NOMO-1 treated with dmso at 0.1 percent for 144 hours (cell line): ENCODE data around the gene PPP1R13B.
"Not testable (repeated sequence)": the region's sequence is repeated elsewhere in the genome, so short reads cannot be mapped to it uniquely, and the experiment has no call there.

Experiments
- DNase-seq: peaks from one replicate; lab custom pipeline; 2025; ENCODE audit not compliant: unreplicated experiment; lab: John Stamatoyannopoulos, UW

The PPP1R13B gene

DNA sequence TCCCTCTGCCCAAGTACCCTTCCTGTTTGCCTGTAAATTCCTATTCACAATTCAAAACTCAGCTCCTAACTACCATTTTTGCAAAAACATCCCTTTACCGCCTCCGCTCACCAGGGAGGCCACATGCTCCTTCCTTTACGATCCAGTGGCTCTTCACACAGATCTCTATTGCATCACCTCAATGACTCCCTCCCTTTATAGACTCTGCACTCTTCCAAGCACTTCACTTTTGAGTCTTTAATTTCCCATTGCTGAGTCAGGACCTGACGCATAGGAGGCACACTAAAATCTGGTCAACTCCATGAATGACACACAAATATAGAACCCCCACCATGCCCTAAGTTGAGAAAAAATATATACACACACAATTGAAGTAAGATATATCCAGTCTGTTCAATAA lies 45.9 kb downstream of the PPP1R13B start:
- DNase-seq: peak; percentile 25

DNA sequence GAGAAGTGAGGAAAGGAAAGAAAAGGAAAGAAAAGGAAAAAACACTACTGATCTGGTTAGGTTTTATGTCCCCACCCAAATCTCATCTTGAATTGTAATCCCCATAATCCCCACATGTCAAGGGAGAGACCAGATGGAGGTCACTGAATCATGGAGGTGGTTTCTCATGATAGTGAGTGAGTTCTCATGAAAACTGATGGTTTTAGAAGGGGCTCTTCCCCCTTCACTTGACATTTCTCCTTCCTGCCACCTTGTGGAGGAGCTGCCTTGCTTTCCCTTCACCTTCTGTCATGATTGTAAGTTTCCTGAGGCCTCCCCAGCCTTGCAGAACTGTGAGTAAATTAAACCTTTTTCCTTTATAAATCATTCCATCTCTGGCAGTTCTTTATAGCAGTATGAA lies 54.2 kb downstream of the PPP1R13B start:
- DNase-seq: not testable (repeated sequence)

DNA sequence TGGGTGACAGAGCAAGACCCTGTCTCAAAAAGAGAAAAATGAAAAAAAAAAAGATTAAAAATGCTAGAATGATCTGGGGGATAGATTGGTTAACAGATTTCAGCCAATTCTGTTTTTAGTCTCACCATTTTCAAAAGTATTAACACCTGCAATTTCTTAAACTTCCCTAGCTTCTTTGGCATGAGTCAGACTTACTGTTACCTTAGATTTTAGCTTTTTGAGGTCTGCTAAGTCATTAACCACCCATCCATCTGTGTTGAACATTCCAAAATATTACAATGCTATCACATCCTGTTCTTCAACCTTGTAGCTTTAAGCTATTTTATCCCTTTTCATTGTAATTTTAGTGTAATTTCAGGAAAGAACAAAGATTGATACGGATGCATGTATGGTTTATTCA lies 59.3 kb downstream of the PPP1R13B start:
- no peak for DNase-seq

- DNase-seq: no peak
Measured at GRCh38 chr14:103782376-103782775, 65.0 kb downstream of the PPP1R13B start.

GRCh38 chr14:103776319-103776718 lies 71.1 kb downstream of the PPP1R13B start:
- not testable (repeated sequence) for DNase-seq

- DNase-seq: no peak
Measured at GRCh38 chr14:103775506-103775905, 71.9 kb downstream of the PPP1R13B start.

GRCh38 chr14:103773521-103773920 lies 73.9 kb downstream of the PPP1R13B start:
- no peak for DNase-seq

GRCh38 chr14:103772078-103772712 lies 75.2 kb downstream of the PPP1R13B start:
- DNase-seq: no peak

GRCh38 chr14:103770902-103771301 lies 76.5 kb downstream of the PPP1R13B start:
- DNase-seq: no peak

GRCh38 chr14:103770500-103770899 lies 76.9 kb downstream of the PPP1R13B start:
- DNase-seq: no peak

DNA sequence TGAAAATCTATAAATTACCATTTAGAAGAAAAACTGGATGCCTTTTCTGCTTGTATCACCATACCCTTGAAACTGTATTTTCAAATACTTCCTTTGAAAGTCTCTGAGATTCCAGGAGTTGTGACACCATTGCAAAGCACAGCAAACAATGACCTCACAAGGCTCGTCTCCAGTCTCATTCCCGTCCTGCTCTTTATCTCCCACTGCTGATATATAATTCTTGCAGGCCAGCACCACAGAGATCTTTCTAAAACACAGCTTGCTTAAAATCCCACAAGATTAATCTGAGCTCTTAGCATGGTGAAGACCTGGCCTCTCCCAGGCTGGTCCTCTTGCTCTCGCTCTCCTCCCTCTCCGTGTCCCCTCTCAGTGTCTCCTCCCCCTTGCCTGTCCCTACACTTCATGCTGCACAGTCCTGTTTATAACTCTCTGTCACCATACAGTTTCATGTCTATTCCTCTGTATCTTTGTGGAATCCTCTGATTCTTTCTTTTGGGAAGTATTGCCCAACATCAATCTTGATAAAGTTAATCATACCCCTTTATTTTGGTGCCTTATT lies 80.0 kb downstream of the PPP1R13B start:
- no peak for DNase-seq

DNA sequence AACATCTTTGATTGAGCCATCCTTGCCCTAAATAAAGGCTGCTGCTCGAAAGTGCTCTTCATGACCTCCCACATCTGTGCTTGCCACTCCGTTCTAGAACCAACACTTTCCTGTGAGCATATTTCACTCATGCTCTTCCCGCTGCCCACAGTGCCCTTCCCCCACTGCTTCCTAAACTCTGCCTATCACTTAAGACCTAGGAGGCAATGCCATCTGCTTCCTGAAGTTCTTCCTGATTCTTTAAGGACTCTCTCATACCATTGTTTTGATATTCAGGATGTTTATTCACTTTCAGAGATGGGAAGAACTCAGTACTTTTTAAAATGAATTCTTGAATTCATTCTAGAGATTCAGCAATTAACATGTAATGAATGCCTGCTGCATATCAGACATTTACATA lies 81.8 kb downstream of the PPP1R13B start:
- DNase-seq: no peak

- no peak for DNase-seq
Measured at GRCh38 chr14:103763730-103764488, 83.5 kb downstream of the PPP1R13B start.

- DNase-seq: peak; percentile 10
Measured at GRCh38 chr14:103762541-103762940, 84.8 kb downstream of the PPP1R13B start.

- no peak for DNase-seq
Measured at GRCh38 chr14:103762036-103762435, 85.3 kb downstream of the PPP1R13B start.

- DNase-seq: no peak
Measured at GRCh38 chr14:103758059-103758776, 89.2 kb downstream of the PPP1R13B start.

- DNase-seq: no peak
Measured at GRCh38 chr14:103755060-103755459, 92.3 kb downstream of the PPP1R13B start.

DNA sequence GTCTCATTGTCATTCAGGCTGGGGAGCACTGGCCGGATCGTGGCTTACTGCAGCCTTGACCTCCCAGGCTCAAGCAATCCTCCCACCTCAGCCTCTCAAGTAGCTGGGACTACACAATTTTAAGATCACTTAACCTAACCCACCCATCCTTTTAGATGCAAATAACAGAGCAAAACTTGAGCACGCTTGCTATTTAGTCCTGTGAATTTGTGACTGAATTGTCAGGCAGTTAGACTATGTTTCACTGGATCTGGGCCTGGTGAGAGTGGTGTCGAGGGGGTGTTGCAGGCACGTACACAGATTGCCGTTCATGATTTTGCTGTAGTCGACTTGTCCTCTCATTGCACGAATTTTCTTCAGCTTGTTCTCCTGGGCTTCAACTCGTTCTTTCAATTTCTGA lies 93.6 kb downstream of the PPP1R13B start:
- no peak for DNase-seq

- no peak for DNase-seq
Measured at GRCh38 chr14:103749860-103750259, 97.5 kb downstream of the PPP1R13B start.

DNA sequence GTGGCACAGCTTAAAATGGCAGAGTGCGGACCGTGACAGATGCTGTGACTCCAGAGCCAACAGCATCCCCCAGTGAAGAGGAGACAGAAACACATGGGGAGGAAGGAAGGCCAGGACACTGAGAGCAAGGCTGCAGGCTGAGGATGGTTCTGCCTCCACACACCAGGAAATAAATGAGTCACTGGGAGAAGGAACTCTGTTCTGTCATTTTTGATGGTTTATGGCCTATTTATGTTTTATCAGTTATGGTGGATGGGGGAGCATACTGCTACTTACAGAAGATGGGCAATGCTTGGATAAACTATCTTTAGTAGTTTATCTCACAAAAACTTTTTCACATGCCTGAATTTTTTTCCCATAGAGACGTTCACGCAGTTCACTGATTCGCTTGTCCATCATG lies 97.9 kb downstream of the PPP1R13B start:
- DNase-seq: no peak

DNA sequence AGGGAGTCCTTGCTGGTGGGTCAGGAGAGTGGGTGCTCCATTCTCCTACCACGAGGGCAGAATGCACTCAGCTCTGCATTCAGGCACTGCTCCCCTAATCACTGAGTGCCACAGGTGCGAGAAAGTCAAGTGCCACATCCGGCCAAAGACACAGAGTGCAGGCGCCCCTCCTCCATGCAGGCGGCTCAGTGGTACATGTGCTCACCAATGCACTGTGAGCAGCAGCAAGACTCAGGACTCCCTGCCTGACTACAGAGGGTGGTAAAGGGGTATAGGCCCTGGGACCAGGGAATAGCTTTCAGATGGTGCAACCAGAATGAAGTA lies 98.9 kb downstream of the PPP1R13B start:
- DNase-seq: no peak

DNA sequence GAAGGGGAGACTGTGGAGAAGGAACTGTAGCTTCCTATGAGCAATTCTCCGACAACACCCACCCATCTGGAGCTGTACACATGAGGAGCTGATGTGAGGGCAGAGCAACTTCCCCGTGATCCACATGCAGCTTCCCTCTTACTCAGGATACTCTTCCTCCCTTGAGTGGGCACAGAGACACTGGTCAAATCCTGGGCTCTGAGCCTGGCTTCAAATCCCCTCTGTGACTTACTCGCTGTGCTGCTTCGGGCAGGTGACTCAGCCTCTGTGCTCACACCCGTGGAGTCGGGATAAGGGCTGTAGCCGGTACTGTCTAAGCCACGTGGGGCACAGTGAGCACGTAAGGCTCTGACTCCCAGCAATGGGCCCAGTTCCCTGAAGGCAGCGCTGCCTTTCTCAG lies 100.7 kb downstream of the PPP1R13B start:
- DNase-seq: no peak
